ENCODE measurements around the gene PRKN. TPM values are rescaled to one million over a fixed set of nuclear protein-coding genes. Genes with fewer than 3 reads are reported as not detected.
"Not testable (repeated sequence)": the region's sequence is repeated elsewhere in the genome, so short reads cannot be mapped to it uniquely, and the experiment has no call there.

The PRKN gene
- total RNA-seq, 1 donor from 2014 or later, result 5.1 TPM

DNA sequence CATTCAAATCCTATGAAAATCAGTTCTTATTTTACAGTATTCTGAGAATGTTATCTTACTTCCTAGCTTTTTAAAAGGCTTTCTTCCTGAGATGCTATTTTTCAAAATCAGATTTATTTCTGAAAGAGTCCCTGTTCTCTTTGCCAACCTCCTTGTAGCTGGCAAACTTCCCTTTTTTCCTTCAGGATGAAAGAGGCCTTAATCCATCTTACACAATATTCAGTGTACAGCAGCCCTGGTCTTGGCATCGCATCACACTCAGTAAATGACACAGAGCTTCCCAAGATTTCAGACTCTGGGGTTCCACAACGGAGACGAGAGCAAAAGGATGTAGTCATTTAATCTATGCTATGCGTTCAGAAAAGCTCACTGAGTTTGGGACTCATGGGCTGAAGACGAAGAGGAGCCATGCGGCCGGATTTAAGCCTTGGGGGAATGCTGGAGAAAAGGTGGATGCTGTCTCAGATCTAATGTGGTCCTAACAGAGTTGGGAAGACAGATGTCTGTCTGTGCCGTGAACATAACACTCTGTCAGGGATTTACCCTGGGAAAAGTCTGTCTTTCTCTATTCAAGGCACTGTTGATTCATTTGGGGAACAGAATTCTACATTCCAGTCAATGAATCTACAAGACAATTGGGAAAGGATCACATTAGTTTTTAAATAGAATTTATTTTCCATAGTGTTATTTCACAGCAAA, 837.3 kb downstream of the PRKN start:
- TF ChIP-seq, protein P1, sequence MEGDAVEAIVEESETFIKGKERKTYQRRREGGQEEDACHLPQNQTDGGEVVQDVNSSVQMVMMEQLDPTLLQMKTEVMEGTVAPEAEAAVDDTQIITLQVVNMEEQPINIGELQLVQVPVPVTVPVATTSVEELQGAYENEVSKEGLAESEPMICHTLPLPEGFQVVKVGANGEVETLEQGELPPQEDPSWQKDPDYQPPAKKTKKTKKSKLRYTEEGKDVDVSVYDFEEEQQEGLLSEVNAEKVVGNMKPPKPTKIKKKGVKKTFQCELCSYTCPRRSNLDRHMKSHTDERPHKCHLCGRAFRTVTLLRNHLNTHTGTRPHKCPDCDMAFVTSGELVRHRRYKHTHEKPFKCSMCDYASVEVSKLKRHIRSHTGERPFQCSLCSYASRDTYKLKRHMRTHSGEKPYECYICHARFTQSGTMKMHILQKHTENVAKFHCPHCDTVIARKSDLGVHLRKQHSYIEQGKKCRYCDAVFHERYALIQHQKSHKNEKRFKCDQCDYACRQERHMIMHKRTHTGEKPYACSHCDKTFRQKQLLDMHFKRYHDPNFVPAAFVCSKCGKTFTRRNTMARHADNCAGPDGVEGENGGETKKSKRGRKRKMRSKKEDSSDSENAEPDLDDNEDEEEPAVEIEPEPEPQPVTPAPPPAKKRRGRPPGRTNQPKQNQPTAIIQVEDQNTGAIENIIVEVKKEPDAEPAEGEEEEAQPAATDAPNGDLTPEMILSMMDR (IDR thresholded peaks at IDR 0.05; ENCODE audit: unreplicated experiment), result no peak
- Mint-ChIP-seq H3K36me3 (ENCODE audit: low read depth, unreplicated experiment) (no peaks in the 10 kb centered on the region), H3K27me3 (ENCODE audit: unreplicated experiment) (no peaks in the 10 kb centered on the region), H3K4me1 (ENCODE audit: unreplicated experiment) (no peaks in the 10 kb centered on the region), H3K9me3 (ENCODE audit: unreplicated experiment) (no peaks in the 10 kb centered on the region), H3K27ac (ENCODE audit: unreplicated experiment) (no peak overlapping the region), H3K4me3 (ENCODE audit: unreplicated experiment) (no peak overlapping the region)
- no peak for DNase-seq (ENCODE audit: low spot score)

DNA sequence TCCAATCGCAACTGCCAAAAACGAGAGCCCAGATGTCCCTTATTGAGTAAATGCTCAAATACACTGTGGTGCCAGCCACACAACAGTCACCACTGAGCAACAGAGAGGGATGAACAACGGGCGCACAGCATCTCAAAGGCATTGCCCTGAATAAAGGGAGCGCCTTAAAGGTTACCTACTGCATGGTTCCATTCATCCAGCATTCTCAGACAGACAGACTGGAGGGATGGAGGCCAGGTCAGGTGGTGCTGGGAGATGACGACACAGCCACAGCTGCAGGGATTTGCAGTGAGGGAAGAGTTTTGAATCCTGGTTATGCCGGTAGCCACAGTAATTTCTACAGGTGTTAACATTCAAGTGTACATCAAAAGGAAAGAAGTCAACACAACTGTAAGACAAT, 838.2 kb downstream of the PRKN start:
- Mint-ChIP-seq H3K4me3 (ENCODE audit: unreplicated experiment) (no peak overlapping the region), H3K4me1 (ENCODE audit: unreplicated experiment) (no peaks in the 10 kb centered on the region), H3K27ac (ENCODE audit: unreplicated experiment) (no peak overlapping the region), H3K9me3 (ENCODE audit: unreplicated experiment) (no peaks in the 10 kb centered on the region), H3K27me3 (ENCODE audit: unreplicated experiment) (no peaks in the 10 kb centered on the region), H3K36me3 (ENCODE audit: low read depth, unreplicated experiment) (no peaks in the 10 kb centered on the region)
- DNase-seq (ENCODE audit: low spot score), result no peak
- TF ChIP-seq, protein P1 (IDR thresholded peaks at IDR 0.05; ENCODE audit: unreplicated experiment), result no peak

DNA sequence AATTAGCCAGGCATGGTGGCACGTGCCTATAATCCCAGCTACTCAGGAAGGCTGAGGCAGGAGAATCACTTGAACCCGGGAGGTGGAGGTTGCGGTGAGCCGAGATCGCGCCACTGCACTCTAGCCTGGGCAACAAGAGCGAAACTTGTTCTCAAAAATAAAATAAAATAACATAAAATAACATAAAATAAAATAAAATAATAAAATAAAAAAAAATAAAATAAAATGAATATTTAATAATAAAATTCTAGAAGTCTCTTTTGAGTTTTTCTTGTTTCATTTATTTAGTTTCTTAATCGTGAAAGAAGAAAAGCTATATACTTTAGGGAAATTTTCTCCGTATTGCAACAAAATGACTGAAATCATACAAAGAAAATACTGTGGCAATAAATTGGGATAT, 841.0 kb downstream of the PRKN start:
- DNase-seq (ENCODE audit: low spot score); H3K27ac Mint-ChIP-seq (ENCODE audit: unreplicated experiment); H3K9me3 Mint-ChIP-seq (ENCODE audit: unreplicated experiment); H3K4me1 Mint-ChIP-seq (ENCODE audit: unreplicated experiment); H3K4me3 Mint-ChIP-seq (ENCODE audit: unreplicated experiment); H3K27me3 Mint-ChIP-seq (ENCODE audit: unreplicated experiment); H3K36me3 Mint-ChIP-seq (ENCODE audit: low read depth, unreplicated experiment): not testable (repeated sequence)

DNA sequence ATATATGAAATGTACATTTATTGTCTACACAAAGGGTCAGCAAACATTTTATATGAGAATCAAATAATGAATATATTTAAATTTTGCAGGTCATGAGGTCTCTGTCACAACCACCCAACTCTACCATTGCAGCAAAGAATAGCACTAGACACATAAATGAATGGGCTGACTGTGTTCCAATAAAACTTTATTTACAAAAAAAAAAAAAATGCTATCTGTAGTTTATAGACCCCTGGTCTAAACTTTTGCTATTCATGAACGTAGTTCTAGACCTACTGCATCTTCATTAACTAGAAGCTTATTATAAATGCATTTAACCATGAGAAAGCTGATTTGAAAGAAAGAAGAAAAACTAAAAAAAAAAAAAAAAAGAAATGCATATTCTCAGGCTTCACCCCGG, 842.8 kb downstream of the PRKN start:
- Mint-ChIP-seq H3K9me3 (ENCODE audit: unreplicated experiment) (no peaks in the 10 kb centered on the region), H3K27ac (ENCODE audit: unreplicated experiment) (no peak overlapping the region), H3K4me1 (ENCODE audit: unreplicated experiment) (no peaks in the 10 kb centered on the region), H3K27me3 (ENCODE audit: unreplicated experiment) (no peaks in the 10 kb centered on the region), H3K36me3 (ENCODE audit: low read depth, unreplicated experiment) (no peaks in the 10 kb centered on the region), H3K4me3 (ENCODE audit: unreplicated experiment) (no peak overlapping the region)
- TF ChIP-seq, protein P1 (IDR thresholded peaks at IDR 0.05; ENCODE audit: unreplicated experiment), result no peak
- no peak for DNase-seq (ENCODE audit: low spot score)

- H3K27me3 Mint-ChIP-seq (ENCODE audit: unreplicated experiment), result no peaks in the 10 kb centered on the region
- DNase-seq (ENCODE audit: low spot score), result no peak
- H3K9me3 Mint-ChIP-seq (ENCODE audit: unreplicated experiment), result no peaks in the 10 kb centered on the region
These were observed 845.3 kb downstream of the PRKN start for GRCh38 chr6:161882196-161882765.

More at GRCh38 chr6:161882196-161882765, 845.3 kb downstream of the PRKN start:
- Mint-ChIP-seq H3K27ac (ENCODE audit: unreplicated experiment) (no peak overlapping the region), H3K4me3 (ENCODE audit: unreplicated experiment) (no peak overlapping the region), H3K4me1 (ENCODE audit: unreplicated experiment) (no peaks in the 10 kb centered on the region), H3K36me3 (ENCODE audit: low read depth, unreplicated experiment) (no peaks in the 10 kb centered on the region)
- TF ChIP-seq, protein P1 (IDR thresholded peaks at IDR 0.05; ENCODE audit: unreplicated experiment), result no peak
